Inflammatory macrophage treated with lipopolysaccharide for 1 hour (primary cell): ENCODE results near the gene PHF20.
A peak's percentile ranks its signal among the peaks of the same experiment; 100 is the strongest.
"Not testable (repeated sequence)": the region's sequence is repeated elsewhere in the genome, so short reads cannot be mapped to it uniquely, and the experiment has no call there.

Source experiments
- DNase-seq, 2 donors: peaks; one replicate each; pipeline ENCODE4 v3.0.0-alpha.2; 2020 to 2022

PHF20 gene

DNA sequence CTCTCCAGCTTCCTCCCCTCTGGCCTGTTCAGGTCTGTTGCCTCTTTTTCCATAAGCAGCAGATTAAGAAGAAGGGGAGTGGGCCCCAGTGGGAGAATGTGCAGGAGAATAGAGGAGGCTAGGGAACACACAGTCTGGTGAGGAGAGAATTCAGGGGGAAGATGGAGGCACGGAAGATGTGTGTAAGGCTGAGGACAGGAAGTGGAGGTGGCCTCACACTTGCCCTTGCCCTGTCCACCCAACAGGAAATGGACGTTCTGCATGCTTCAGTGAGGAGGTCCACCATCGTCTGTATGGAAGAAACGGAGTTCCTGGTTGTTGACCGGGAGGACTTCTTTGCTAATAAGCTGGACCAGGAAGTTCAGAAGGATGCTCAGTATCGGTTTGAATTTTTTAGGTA, 212.6 kb downstream of the PHF20 start:
- DNase-seq: no peak

DNA sequence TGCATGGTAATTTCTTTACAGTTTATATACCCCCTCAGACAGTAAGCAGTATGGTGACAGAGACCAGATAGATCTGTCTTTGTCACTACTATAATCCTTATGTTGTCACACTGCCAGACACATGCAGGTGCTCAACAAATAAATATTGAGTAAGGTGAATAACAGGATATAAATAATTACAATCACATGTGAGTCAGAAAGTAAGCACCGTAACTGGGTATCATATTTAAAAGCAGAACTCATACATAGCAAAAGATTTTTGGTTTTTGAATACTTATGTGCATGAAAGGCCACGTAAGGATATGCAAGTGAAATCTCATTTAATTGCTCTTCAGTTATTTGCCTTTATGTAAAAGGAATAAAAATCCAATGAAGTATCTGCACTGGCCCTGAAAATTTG, 214.0 kb downstream of the PHF20 start:
- DNase-seq: no peak

DNA sequence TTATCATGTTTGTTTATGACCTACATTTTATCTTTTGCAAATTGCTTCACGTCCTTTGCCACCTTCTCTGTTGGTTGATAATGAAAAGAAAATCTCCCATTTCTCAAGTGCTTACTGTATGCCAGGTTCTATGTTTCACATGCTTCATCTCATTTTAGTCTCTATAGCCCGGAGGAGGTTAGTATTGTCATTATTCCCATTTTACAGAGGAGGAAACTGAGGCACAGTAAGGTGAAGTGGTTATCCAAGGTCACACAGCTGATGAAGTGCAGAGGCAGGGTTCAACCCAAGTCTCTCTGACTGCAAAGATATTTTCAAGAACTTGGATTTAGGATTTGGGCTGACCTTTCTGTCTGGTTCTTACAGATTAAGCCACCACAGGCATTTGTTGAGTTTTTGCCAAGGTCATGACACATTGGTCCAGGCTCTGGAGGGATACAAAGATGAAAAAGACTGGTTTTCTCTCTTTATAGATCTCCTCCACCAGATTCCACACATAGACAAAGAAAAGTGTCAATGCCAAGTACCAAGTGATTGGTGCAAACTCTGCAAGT, 217.2 kb downstream of the PHF20 start:
- no peak for DNase-seq

DNA sequence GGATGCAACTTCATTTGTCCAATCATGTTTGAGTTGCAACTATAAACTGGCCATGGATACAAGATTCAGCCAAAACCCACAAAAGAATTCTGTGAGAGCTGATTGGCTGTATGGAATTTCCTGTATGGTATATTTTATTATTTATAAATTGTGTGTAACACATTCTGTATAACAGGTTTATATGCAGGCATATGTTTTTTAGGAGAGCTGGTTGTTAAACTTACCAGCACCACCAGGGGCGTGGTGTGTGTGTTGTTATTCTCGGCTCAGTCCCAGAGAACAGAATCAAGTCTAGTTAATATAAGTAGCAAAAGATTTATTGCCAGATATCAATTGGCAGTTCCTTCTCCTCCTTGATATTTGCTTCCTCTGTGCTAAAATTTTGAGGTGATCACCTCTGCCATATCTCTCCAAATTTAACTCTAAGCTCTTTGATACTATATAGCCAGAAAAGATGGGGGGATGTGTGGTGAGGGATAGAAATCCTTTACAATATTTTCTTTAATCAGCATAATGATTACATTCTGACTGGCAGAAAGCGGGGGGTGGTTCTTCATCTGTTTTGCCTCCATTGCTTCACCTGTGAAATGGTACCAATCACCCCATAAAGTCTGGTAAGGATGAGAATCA, 219.4 kb downstream of the PHF20 start:
- peak in 1 of 2 donors; percentile 36 for DNase-seq

DNA sequence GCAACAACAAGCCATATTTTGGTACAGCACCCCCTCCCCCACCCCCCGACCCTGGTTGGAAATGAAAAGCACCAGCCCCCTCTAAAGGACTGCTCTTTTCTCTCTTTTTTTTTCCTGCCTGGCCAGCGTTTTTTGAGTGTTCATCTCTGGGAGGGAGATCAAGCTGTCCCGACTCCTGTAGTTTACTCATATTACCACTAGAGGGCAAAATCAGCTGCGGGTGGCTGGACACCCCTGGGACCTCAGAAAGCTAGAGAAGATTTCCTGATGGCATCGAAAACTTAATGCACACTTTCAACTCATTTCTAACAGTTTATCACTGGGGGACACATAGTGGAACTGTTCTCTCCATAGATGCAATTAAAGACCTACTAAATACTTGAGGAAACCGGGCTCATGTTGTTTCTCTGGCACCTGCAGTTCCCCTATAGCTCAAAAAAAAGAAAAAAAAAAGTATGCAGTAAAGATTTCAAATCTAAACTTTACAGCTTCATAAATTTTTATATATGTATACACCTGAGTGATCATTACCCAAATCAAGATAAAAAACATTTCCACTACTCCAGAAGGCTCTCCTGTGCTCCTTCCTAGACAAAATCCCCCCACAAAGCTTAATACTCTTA, 221.0 kb downstream of the PHF20 start:
- peak; percentile 54 to 83 for DNase-seq

DNA sequence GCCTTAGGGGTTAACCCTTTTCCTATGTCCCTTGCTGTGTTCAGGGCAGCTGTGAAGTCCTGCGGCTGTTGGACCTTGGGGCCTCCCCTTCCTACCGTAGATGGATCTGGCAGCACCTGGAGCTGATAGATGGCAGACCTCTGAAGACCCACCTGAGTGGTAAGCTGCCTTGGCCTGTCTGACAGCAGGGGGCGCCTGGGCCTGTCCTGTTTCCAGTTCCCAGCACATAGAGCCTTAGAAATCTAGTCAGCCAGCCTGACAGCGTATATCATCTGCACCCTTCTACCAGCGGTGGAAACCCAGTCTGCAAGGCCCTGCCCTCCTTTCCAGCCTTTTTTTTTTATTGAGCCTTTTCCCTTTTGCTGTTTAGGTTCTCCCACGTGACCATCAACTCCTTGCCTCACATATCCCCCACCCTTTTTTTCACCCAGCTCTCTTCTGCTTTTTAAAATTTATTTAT, 223.2 kb downstream of the PHF20 start:
- peak; percentile 62 to 77 for DNase-seq

DNA sequence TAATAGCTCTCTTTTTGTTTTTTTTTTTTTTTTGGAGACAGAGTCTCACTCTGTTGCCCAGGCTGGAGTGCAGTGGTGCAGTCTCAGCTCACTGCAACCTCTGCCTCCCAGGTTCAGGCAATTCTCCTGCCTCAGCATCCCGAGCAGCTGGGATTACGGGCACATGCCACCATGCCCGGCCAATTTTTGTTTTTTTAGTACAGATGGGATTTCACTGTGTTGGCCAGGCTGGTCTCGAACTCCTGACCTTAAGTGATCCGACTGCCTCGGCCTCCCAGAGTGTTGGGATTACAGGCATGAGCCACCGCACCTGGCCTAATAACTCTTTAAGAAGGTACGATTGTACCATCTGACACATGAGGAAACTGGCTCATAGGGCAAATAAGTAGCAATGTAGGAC, 224.7 kb downstream of the PHF20 start:
- not testable (repeated sequence) for DNase-seq
